AG04450 (cell line): ENCODE measurements around the gene KRT6A. TPM values are rescaled to one million over a fixed set of nuclear protein-coding genes. Genes with fewer than 3 reads are reported as not detected.
A peak's percentile ranks its signal among the peaks of the same experiment; 100 is the strongest.

Source experiments
- CTCF ChIA-PET: fragments of 300-600, 350-600 bp; formaldehyde crosslinking; extraction: SDS; loops from one replicate; lab custom pipeline; 2022; ENCODE audit warnings: antibody characterized with exemption, inconsistent platforms; lab: Charles Lee
- POLR2A ChIA-PET: fragments of 350-600 bp; formaldehyde crosslinking; extraction: SDS; loops from one replicate; lab custom pipeline; 2021; ENCODE audit warnings: antibody characterized with exemption, inconsistent platforms; lab: Yijun Ruan, JAX
- DNase-seq: peaks from one replicate; pipeline ENCODE4 v3.0.0-alpha.2; 2011; ENCODE audit warnings: low read depth, low spot score
- H3K27ac ChIP-seq: one replicate; pipeline ENCODE4 v1.5.1; 2012; ENCODE audit warnings: low read depth, low read length, control low read depth
- H3K27me3 ChIP-seq: one replicate; pipeline ENCODE4 v1.6.0; 2012; ENCODE audit warnings: low read length; ENCODE audit not compliant: control insufficient read depth, insufficient read depth
- H3K4me3 ChIP-seq: 2 replicates; pipeline ENCODE4 v1.5.1; 2011; ENCODE audit warnings: mild to moderate bottlenecking, low read depth, low read length, control low read depth
- H3K9me3 ChIP-seq: 2 replicates; pipeline ENCODE4 v1.5.1; 2012; ENCODE audit warnings: low read length; ENCODE audit not compliant: control insufficient read depth, insufficient read depth
- CTCF ChIP-seq: IDR thresholded peaks from 2 replicates; pipeline ENCODE4 v1.5.1; 2011; ENCODE audit warnings: low read depth, low read length, control low read depth, inconsistent platforms
- polyA plus RNA-seq: library from polyadenylated mRNA; depleted of rRNA; stranded (reverse); fragments of >200 nt; gene quantifications from 2 replicates; pipeline ENCODE4 v1.2.3, GENCODE V29; 2011

KRT6A gene
- polyA plus RNA-seq, 1 experiment, result not detected

- H3K27ac ChIP-seq, result no peak overlapping the region
- POLR2A ChIA-PET, result no interaction called here
- no peak for DNase-seq
- peaks cover 5% of the 10 kb centered on the region for H3K27me3 ChIP-seq
- CTCF ChIA-PET, result no interaction called here
- no peak overlapping the region for H3K4me3 ChIP-seq
- no peak for TF ChIP-seq CTCF
- H3K9me3 ChIP-seq, result no peaks in the 10 kb centered on the region
Measured at GRCh38 chr12:52445876-52446275, 47.2 kb downstream of the KRT6A start.

- TF ChIP-seq CTCF, result no peak
- ChIA-PET POLR2A (no interaction called here), CTCF (no interaction called here)
- no peaks in the 10 kb centered on the region for H3K9me3 ChIP-seq
- DNase-seq, result no peak
- H3K27me3 ChIP-seq, result peaks cover 5% of the 10 kb centered on the region
- H3K4me3 ChIP-seq, result no peak overlapping the region
- H3K27ac ChIP-seq, result no peak overlapping the region
Measured at GRCh38 chr12:52444647-52445595, 48.1 kb downstream of the KRT6A start.

DNA sequence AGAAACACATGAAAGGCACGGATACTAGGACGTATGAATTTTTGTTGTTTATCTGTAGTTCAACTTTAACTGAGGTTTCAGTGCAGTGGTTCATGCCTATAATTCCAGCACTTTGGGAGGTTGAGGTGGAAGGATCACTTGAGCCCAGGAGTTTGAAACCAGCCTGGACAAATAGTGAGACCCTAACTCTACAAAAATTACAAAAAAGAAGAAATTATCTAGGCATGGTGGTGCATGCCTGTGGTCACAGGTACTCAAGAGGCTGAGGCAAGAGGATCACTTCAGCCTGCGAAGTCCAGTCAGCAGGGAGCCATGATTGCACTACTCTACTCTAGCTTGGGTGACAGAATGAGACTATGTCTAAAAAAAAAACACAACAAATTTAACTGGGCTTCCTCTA is 49.1 kb downstream of the KRT6A start:
- CTCF ChIA-PET, result no interaction called here
- POLR2A ChIA-PET, result no interaction called here

GRCh38 chr12:52442600-52443061 is 50.4 kb downstream of the KRT6A start:
- peak; percentile 20 for DNase-seq
- Histone ChIP-seq H3K9me3 (no peaks in the 10 kb centered on the region), H3K27ac (no peak overlapping the region), H3K27me3 (no peaks in the 10 kb centered on the region), H3K4me3 (no peak overlapping the region)
- ChIA-PET POLR2A (no interaction called here), CTCF (no interaction called here)
- TF ChIP-seq CTCF, result 0 out of 2 replicates have a peak, but pooled peaks have one; percentile 9

More for the DNA sequence above, 49.1 kb downstream of the KRT6A start:
- Histone ChIP-seq H3K27ac (no peak overlapping the region), H3K27me3 (no peaks in the 10 kb centered on the region), H3K9me3 (no peaks in the 10 kb centered on the region), H3K4me3 (no peak overlapping the region)
- no peak for TF ChIP-seq CTCF
- DNase-seq, result no peak

DNA sequence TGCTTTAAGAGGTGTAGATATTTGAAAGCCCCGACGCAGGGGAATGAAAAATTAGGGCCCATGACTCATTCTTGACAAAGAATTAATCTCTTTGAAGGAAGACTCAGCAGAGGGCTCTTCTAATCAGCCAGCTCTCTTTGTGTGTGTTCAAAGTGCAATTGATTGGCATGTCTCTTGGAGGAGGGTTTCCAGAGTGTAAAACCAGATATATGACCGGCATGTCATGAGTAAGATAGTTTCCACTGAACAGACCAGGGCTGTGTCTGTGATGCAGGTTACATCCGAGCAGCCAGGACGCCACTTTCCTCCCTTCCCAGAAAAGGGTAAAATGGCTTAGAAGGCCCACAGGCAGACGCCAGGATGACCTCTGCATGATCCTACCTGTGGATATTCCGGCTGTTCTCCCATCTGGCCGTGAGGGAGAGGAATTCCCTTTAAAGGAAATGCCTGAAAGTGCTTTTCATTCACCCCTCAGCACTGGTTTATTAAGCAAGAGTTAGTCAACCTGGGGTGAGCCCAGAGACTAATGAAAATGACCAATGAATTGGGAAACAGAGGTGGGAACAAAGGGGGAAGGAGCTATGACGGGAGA is 51.6 kb downstream of the KRT6A start:
- ChIA-PET CTCF (no interaction called here), POLR2A (interaction anchor here (0.6 kb wide), 1 partner anchor 536 kb away, joined by 3 read pairs; no protein-coding TSS in a partner anchor)
- DNase-seq, result no peak
- H3K4me3 ChIP-seq, result no peak overlapping the region
- no peak overlapping the region for H3K27ac ChIP-seq
- H3K9me3 ChIP-seq, result no peaks in the 10 kb centered on the region
- no peaks in the 10 kb centered on the region for H3K27me3 ChIP-seq
- TF ChIP-seq CTCF, result no peak
